H1 (cell line): ENCODE measurements around the gene PARD3. TPM values are rescaled to one million over a fixed set of nuclear protein-coding genes. Genes with fewer than 3 reads are reported as not detected.

ENCODE experiments used
- CTCF ChIA-PET: fragments of 300-600 bp; sonication (Branson Sonifier 250); formaldehyde crosslinking; loops from one replicate; lab custom pipeline; 2021; ENCODE audit not compliant: partially characterized antibody; lab: Charles Lee
- POLR2A ChIA-PET: fragments of 300-600 bp; sonication (Branson Sonifier 250); formaldehyde crosslinking; loops from one replicate; lab custom pipeline; 2021; ENCODE audit warnings: inconsistent platforms; ENCODE audit not compliant: partially characterized antibody; lab: Charles Lee
- DNase-seq, 2 experiments: peaks; one replicate each; pipeline versions ENCODE4 v3.0.0 to v3.0.0-alpha.2; 2010 to 2022; ENCODE audit warnings: low spot score in 2 of 2, low read depth in 1 of 2, mixed read lengths in 1 of 2
- FAIRE-seq: peaks from 2 replicates; lab custom pipeline; 2011; peaks lifted over from hg19 to GRCh38; lab: Jason Lieb, UNC
- H2AFZ ChIP-seq: 2 replicates; pipeline ENCODE4 v1.8.1; 2012; ENCODE audit warnings: low read length, inconsistent platforms
- H2AK5ac ChIP-seq: 2 replicates; pipeline ENCODE4 v1.6.1; 2013; ENCODE audit warnings: low read depth, low read length
- H2BK120ac ChIP-seq: replicated peaks from 2 replicates; pipeline ENCODE3; 2013; ENCODE audit warnings: low read depth, low read length, inconsistent platforms
- H2BK12ac ChIP-seq: 2 replicates; pipeline ENCODE4 v1.6.1; 2013; ENCODE audit warnings: low read depth, low read length
- H2BK15ac ChIP-seq: 2 replicates; pipeline ENCODE4 v1.6.1; 2013; ENCODE audit warnings: low read length
- H2BK20ac ChIP-seq: 2 replicates; pipeline ENCODE4 v1.6.1; 2013; ENCODE audit warnings: low read length
- H2BK5ac ChIP-seq: 2 replicates; pipeline ENCODE4 v1.6.1; 2013; ENCODE audit warnings: low read depth, low read length
- H3K14ac ChIP-seq: 2 replicates; pipeline ENCODE4 v1.6.1; 2013; ENCODE audit warnings: inconsistent platforms; ENCODE audit not compliant: insufficient read length
- H3K18ac ChIP-seq: 2 replicates; pipeline ENCODE4 v1.6.1; 2013; ENCODE audit warnings: low read length; ENCODE audit errors: extremely low read depth
- H3K23ac ChIP-seq: 2 replicates; pipeline ENCODE4 v1.6.1; 2013; ENCODE audit warnings: inconsistent platforms; ENCODE audit not compliant: insufficient read length
- H3K23me2 ChIP-seq: 2 replicates; pipeline ENCODE4 v1.6.1; 2013; ENCODE audit warnings: low read depth, low read length
- H3K27ac ChIP-seq: 2 replicates; pipeline ENCODE4 v1.6.1; 2011; ENCODE audit warnings: low read depth, low read length, inconsistent platforms
- H3K27me3 ChIP-seq, 4 experiments: replicated peaks in 1 of 4; 1 replicate in 1 of 4; 2 replicates in 3 of 4; pipeline versions ENCODE4 v1.6.1 to v1.8.1; 2011 to 2013; ENCODE audit warnings: low read length in 3 of 4, mild to moderate bottlenecking in 3 of 4, inconsistent platforms in 2 of 4, mixed read lengths in 2 of 4, moderate library complexity in 1 of 4; ENCODE audit not compliant: control insufficient read depth in 3 of 4, insufficient read depth in 3 of 4; ENCODE audit errors: extremely low read depth in 1 of 4
- H3K36me3 ChIP-seq, 4 experiments: 2 replicates each; pipeline versions ENCODE4 v1.6.1 to v1.8.1; 2011 to 2013; ENCODE audit warnings: mild to moderate bottlenecking in 4 of 4, low read length in 3 of 4, moderate library complexity in 2 of 4, control low read depth in 1 of 4, inconsistent platforms in 1 of 4; ENCODE audit not compliant: insufficient read depth in 4 of 4, control insufficient read depth in 2 of 4
- H3K4ac ChIP-seq: replicated peaks from 2 replicates; pipeline ENCODE3; 2013; ENCODE audit warnings: low read length, low read depth, mixed read lengths, inconsistent platforms; ENCODE audit not compliant: insufficient read length
- H3K4me1 ChIP-seq, 4 experiments: replicated peaks in 1 of 4; 1 replicate in 1 of 4; 2 replicates in 3 of 4; pipeline versions ENCODE4 v1.6.1 to v1.8.1; 2011 to 2013; ENCODE audit warnings: low read length in 3 of 4, inconsistent platforms in 2 of 4, mixed read lengths in 1 of 4; ENCODE audit not compliant: insufficient read depth in 4 of 4, control insufficient read depth in 3 of 4
- H3K4me2 ChIP-seq, 2 experiments: 2 replicates each; pipeline versions ENCODE4 v1.6.1 to v1.8.1; 2011 to 2013; ENCODE audit warnings: low read depth in 2 of 2, low read length in 2 of 2, control low read depth in 1 of 2, inconsistent platforms in 1 of 2, mild to moderate bottlenecking in 1 of 2; ENCODE audit not compliant: insufficient read depth in 1 of 2
- H3K4me3 ChIP-seq, 4 experiments: fragments of 200-600, 300-600 bp in 1 of 4; sonication (generic), shearing (Covaris generic), sonication (Bioruptor Twin) in 1 of 4; 2 replicates each; pipeline versions ENCODE4 v1.5.1 to v1.8.1; 2011 to 2016; ENCODE audit warnings: low read length in 4 of 4, low read depth in 3 of 4, control low read depth in 2 of 4, inconsistent platforms in 2 of 4, mild to moderate bottlenecking in 2 of 4, mixed read lengths in 1 of 4, moderate library complexity in 1 of 4; ENCODE audit not compliant: insufficient read depth in 2 of 4; ENCODE audit errors: extremely low read depth in 1 of 4
- H3K56ac ChIP-seq: replicated peaks from 2 replicates; pipeline ENCODE3; 2013; ENCODE audit warnings: low read depth, mild to moderate bottlenecking, mixed read lengths, low read length, inconsistent platforms; ENCODE audit not compliant: insufficient read length
- H3K79me1 ChIP-seq: 2 replicates; pipeline ENCODE4 v1.6.1; 2013; ENCODE audit warnings: low read depth, low read length, control low read depth
- H3K79me2 ChIP-seq, 2 experiments: 2 replicates each; pipeline versions ENCODE4 v1.6.1 to v1.8.1; 2012 to 2013; ENCODE audit warnings: low read length in 2 of 2, mild to moderate bottlenecking in 2 of 2, inconsistent platforms in 1 of 2; ENCODE audit not compliant: insufficient read depth in 2 of 2, control insufficient read depth in 1 of 2
- H3K9ac ChIP-seq, 4 experiments: replicated peaks in 1 of 4; 1 replicate in 1 of 4; 2 replicates in 3 of 4; pipeline versions ENCODE4 v1.6.1 to v1.8.1; 2011 to 2013; ENCODE audit warnings: low read depth in 3 of 4, low read length in 3 of 4, control low read depth in 2 of 4, mild to moderate bottlenecking in 2 of 4, moderate library complexity in 2 of 4, inconsistent platforms in 1 of 4; ENCODE audit errors: extremely low read depth in 1 of 4
- H3K9me3 ChIP-seq, 2 experiments: 2 replicates each; pipeline versions ENCODE4 v1.6.1 to v1.8.1; 2012 to 2013; ENCODE audit warnings: mild to moderate bottlenecking in 2 of 2, moderate library complexity in 2 of 2, control low read depth in 1 of 2, inconsistent platforms in 1 of 2, low read depth in 1 of 2, low read length in 1 of 2, mixed read lengths in 1 of 2; ENCODE audit not compliant: insufficient read depth in 2 of 2
- H4K20me1 ChIP-seq, 2 experiments: replicated peaks in 1 of 2; 2 replicates each; pipeline versions ENCODE3 to v1.8.1; 2011 to 2013; ENCODE audit warnings: inconsistent platforms in 2 of 2, low read length in 2 of 2, mild to moderate bottlenecking in 1 of 2; ENCODE audit not compliant: insufficient read depth in 2 of 2, control insufficient read depth in 1 of 2
- H4K5ac ChIP-seq: 2 replicates; pipeline ENCODE4 v1.6.1; 2013; ENCODE audit warnings: low read length, low read depth, mixed read lengths, inconsistent platforms; ENCODE audit not compliant: insufficient read length
- H4K8ac ChIP-seq: 2 replicates; pipeline ENCODE4 v1.8.0; 2013; ENCODE audit warnings: mild to moderate bottlenecking, moderate library complexity, low read length, inconsistent platforms; ENCODE audit not compliant: insufficient read depth; ENCODE audit errors: extremely low read depth
- H4K91ac ChIP-seq: replicated peaks from 2 replicates; pipeline ENCODE3; 2013; ENCODE audit warnings: low read length, mixed read lengths, inconsistent platforms; ENCODE audit not compliant: insufficient read length
- BACH1 ChIP-seq: IDR thresholded peaks from 2 replicates; pipeline ENCODE4 v1.6.1; 2012; ENCODE audit warnings: low read length, improper control_type of control experiment
- BCL11A ChIP-seq, 2 experiments: IDR thresholded peaks; one replicate each; pipeline ENCODE4 v1.6.1; 2011; ENCODE audit warnings: low read depth in 2 of 2, low read length in 2 of 2, mild to moderate bottlenecking in 2 of 2
- CHD1 ChIP-seq: IDR thresholded peaks from 2 replicates; pipeline ENCODE4 v1.6.1; 2012; ENCODE audit warnings: low read depth, low read length, improper control_type of control experiment
- CTBP2 ChIP-seq: IDR thresholded peaks from 2 replicates; pipeline ENCODE4 v1.7.0; 2011; ENCODE audit warnings: borderline replicate concordance, mild to moderate bottlenecking, moderate library complexity, mixed read lengths, low read length; ENCODE audit not compliant: insufficient read depth, insufficient read length
- EP300 ChIP-seq, 2 experiments: IDR thresholded peaks; 1 replicate in 1 of 2; 2 replicates in 1 of 2; pipeline ENCODE4 v1.6.1; 2011 to 2012; ENCODE audit warnings: low read depth in 2 of 2, low read length in 2 of 2, mild to moderate bottlenecking in 2 of 2, borderline replicate concordance in 1 of 2, inconsistent platforms in 1 of 2, moderate library complexity in 1 of 2
- KDM4A ChIP-seq: IDR thresholded peaks from one replicate; pipeline ENCODE4 v1.7.1; 2012; ENCODE audit warnings: low read depth, mild to moderate bottlenecking, moderate library complexity, low read length, inconsistent platforms; ENCODE audit not compliant: severe bottlenecking
- KDM5A ChIP-seq: fragments of 200-600 bp; IDR thresholded peaks from 2 replicates; pipeline ENCODE4 v1.7.1; 2012; ENCODE audit warnings: mild to moderate bottlenecking, low read length, inconsistent platforms, mixed read lengths
- POLR2AphosphoS5 ChIP-seq: IDR thresholded peaks from 2 replicates; pipeline ENCODE4 v1.6.1; 2011; ENCODE audit warnings: low read depth, low read length
- SIRT6 ChIP-seq: IDR thresholded peaks from one replicate; pipeline ENCODE4 v1.7.1; 2012; ENCODE audit warnings: low read length, inconsistent platforms
- SIX5 ChIP-seq: IDR thresholded peaks from 2 replicates; pipeline ENCODE4 v1.6.1; 2011; ENCODE audit warnings: mild to moderate bottlenecking, low read depth, low read length
- SRF ChIP-seq: IDR thresholded peaks from 2 replicates; pipeline ENCODE4 v1.6.1; 2011; ENCODE audit warnings: mild to moderate bottlenecking, low read depth, low read length, moderate library complexity
- SUZ12 ChIP-seq: fragments of 200-600 bp; sonication (generic); IDR thresholded peaks from 2 replicates; pipeline ENCODE4 v1.6.1; 2012; ENCODE audit warnings: mild to moderate bottlenecking, inconsistent platforms, low read length, moderate library complexity, mixed read lengths
- YY1 ChIP-seq: IDR thresholded peaks from 2 replicates; pipeline ENCODE4 v1.6.1; 2011; ENCODE audit warnings: low read depth, mild to moderate bottlenecking, low read length
- WGBS, 2 experiments: shearing (Covaris generic) in 1 of 2; methylation state at CpG; one replicate each; pipeline versions ENCODE4 v1.1.6 to v1.1.7; 2013 to 2015; ENCODE audit warnings: low lambda C conversion rate in 2 of 2, mixed read lengths in 2 of 2, inconsistent platforms in 1 of 2, low coverage in 1 of 2, missing lambda C conversion rate in 1 of 2; ENCODE audit not compliant: insufficient replicate concordance in 2 of 2, insufficient coverage in 1 of 2, insufficient read length in 1 of 2; ENCODE audit errors: extremely low coverage in 1 of 2, missing lambda C conversion rate in 1 of 2; 5-methylcytosine and 5-hydroxymethylcytosine counted together
- polyA plus RNA-seq, 7 experiments: library from polyadenylated mRNA; depleted of rRNA in 3 of 7; stranded (reverse) in 5 of 7; unstranded in 2 of 7; fragments of >200 nt in 5 of 7; fragments of 200-250 nt in 2 of 7; gene quantifications; 1 replicate in 5 of 7; 2 replicates in 1 of 7; 4 replicates in 1 of 7; pipeline versions ENCODE4 v1.2.1 to v1.2.3, GENCODE V29; 2011 to 2013; ENCODE audit warnings: missing spikeins in 2 of 7, mixed read lengths in 2 of 7
- total RNA-seq: library from RNA; stranded (reverse); fragmentation: NEBNext Ultra II Directional; extraction: Animal tissue kit (Norgen Biotek cat#: 25700); gene quantifications from 2 replicates; pipeline ENCODE4 v1.2.1, GENCODE V29; 2021
- TF ChIP-seq, protein P1 (sequence below): IDR thresholded peaks from 2 replicates; pipeline ENCODE4 v1.6.1; 2011; ENCODE audit warnings: low read length, improper control_type of control experiment

Gene PARD3
- total and polyA plus RNA-seq, 2 of the 8 experiments (the other 6 are each of a cell fraction or from before 2014, with no cell fraction given): 19.7 to 49.1 TPM

DNA sequence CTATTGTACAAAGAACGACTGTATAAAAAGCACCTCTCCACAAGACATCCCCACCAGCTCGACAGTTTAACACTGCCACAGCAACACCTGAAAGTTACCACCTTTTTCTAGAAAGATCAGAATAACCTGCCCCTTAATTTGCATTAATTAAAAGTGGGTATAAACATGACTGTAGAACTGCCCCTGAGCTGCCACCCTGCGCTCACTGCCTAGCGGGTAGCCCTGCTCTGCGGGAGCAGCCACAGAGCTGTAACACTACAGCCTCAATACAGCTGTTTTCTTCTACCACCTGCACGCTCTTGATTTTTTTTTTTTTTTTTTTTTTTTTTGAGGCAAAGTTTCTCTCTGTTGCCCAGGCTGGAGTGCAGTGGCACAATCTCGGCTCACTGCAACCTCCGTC, 140.9 kb downstream of the PARD3 start:
- peaks cover 0 to 82% of the 10 kb centered on the region in 2 experiments; a peak in 2 of 4 replicates for H3K79me2 ChIP-seq
- no peak for DNase-seq
- H2BK20ac ChIP-seq: no peak overlapping the region
- H2AFZ ChIP-seq: no peak overlapping the region
- no peak overlapping the region for H4K5ac ChIP-seq
- no peak overlapping the region for H3K56ac ChIP-seq
- H3K79me1 ChIP-seq: no peaks in the 10 kb centered on the region; the same call in 1 of the 2 replicates
- no peak overlapping the region for H3K9ac ChIP-seq
- H3K36me3 ChIP-seq: no peaks in the 10 kb centered on the region
- H3K27me3 ChIP-seq: no peaks in the 10 kb centered on the region
- no peak for FAIRE-seq
- WGBS, 2 experiments: 92% methylated on average over 7 of the region's 8 CpGs; no CpG with 5 or more reads in 1 of the 2 experiments
- H2BK12ac ChIP-seq: no peak overlapping the region
- POLR2A ChIA-PET: no interaction called here
- no peak overlapping the region for H2BK120ac ChIP-seq
- no peak overlapping the region for H3K4me2 ChIP-seq
- H3K4me3 ChIP-seq: no peak overlapping the region
- H3K18ac ChIP-seq: no peak overlapping the region
- H3K4me1 ChIP-seq: peaks cover 0 to 3% (median 1%) of the 10 kb centered on the region in 4 experiments; a peak in 5 of 7 replicates
- H2AK5ac ChIP-seq: no peak overlapping the region
- H3K23me2 ChIP-seq: no peaks in the 10 kb centered on the region
- no peak overlapping the region for H4K8ac ChIP-seq
- H4K91ac ChIP-seq: no peak overlapping the region
- peaks cover 0 to 11% of the 10 kb centered on the region in 2 experiments for H4K20me1 ChIP-seq
- no peak overlapping the region for H3K27ac ChIP-seq
- no peak overlapping the region for H2BK5ac ChIP-seq
- no peak overlapping the region for H3K14ac ChIP-seq
- CTCF ChIA-PET: interaction anchor here (1.1 to 1.5 kb wide), 4 partner anchors 9 to 79 kb away, joined by 3 to 4 read pairs (median 4); no protein-coding TSS in a partner anchor
- no peaks in the 10 kb centered on the region for H3K9me3 ChIP-seq
- H2BK15ac ChIP-seq: no peak overlapping the region
- no peak overlapping the region for H3K4ac ChIP-seq
- no peak overlapping the region for H3K23ac ChIP-seq
- TF ChIP-seq YY1 (no peak), KDM5A (no peak), POLR2AphosphoS5 (no peak), EP300 (IDR thresholded peaks at IDR 0.05; ENCODE audit: borderline replicate concordance in 1 of 2, low read depth in 2 of 2, low read length in 2 of 2) (no peak), CTBP2 (no peak), SIX5 (no peak), CHD1 (no peak), SIRT6 (no peak), BACH1 (no peak), BCL11A (IDR thresholded peaks at IDR 0.05; ENCODE audit: low read depth in 2 of 2, low read length in 2 of 2) (no peak), SUZ12 (no peak), SRF (no peak), KDM4A (no peak)
- TF ChIP-seq, protein P1, sequence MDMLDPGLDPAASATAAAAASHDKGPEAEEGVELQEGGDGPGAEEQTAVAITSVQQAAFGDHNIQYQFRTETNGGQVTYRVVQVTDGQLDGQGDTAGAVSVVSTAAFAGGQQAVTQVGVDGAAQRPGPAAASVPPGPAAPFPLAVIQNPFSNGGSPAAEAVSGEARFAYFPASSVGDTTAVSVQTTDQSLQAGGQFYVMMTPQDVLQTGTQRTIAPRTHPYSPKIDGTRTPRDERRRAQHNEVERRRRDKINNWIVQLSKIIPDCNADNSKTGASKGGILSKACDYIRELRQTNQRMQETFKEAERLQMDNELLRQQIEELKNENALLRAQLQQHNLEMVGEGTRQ: no peak
